Measurements from ENCODE around the gene CTTNBP2NL. TPM values are rescaled to one million over a fixed set of nuclear protein-coding genes. Genes with fewer than 3 reads are reported as not detected.
A peak's percentile ranks its signal among the peaks of the same experiment; 100 is the strongest.
"Not testable (repeated sequence)": the region's sequence is repeated elsewhere in the genome, so short reads cannot be mapped to it uniquely, and the experiment has no call there.

The CTTNBP2NL gene
- total RNA-seq, 1 donor, result 1.9 TPM

DNA sequence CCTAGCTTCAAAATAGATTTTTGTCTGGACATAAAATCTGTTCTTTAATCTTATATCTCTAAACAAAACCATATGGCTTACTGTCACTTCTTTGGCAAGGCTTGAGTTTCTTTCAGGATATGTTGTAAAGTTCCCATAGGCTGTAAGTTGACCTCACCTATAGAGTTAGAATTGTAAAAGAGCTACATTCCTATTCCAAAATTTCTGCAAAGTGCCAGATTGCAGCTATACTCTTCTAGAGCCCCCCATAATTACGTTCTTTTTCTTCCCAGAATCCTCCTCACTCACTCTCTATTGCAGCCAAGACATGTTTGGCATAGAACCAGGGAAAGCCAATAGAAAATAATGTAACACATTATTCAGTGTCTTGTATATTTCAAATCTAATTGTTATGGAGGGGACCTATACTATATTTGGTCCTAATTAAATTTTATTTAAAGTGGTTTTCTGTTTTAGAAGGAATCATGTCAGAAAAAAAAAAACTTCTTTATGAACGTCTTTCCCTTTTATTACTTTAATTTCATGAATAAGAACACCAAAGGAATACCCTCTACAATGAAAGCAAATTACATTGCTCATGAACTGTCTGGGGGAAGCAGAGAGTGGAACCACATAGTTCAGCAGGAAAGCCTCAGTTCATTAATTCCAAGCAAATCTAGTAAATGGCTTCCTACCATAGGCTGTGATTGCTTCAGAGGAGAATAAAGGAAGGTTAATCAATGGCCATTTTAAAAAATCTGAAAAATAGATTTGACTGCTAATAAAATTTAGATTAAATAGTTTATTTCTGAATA lies 22.3 kb downstream of the CTTNBP2NL start:
- no peak for DNase-seq (ENCODE audit: low read depth in 2 of 3, low spot score in 2 of 3)

GRCh38 chr1:112423207-112423606 lies 27.2 kb downstream of the CTTNBP2NL start:
- DNase-seq (ENCODE audit: low read depth in 2 of 3, low spot score in 2 of 3), result no peak

GRCh38 chr1:112423666-112424065 lies 27.7 kb downstream of the CTTNBP2NL start:
- not testable (repeated sequence) for DNase-seq (ENCODE audit: low read depth in 2 of 3, low spot score in 2 of 3)

DNA sequence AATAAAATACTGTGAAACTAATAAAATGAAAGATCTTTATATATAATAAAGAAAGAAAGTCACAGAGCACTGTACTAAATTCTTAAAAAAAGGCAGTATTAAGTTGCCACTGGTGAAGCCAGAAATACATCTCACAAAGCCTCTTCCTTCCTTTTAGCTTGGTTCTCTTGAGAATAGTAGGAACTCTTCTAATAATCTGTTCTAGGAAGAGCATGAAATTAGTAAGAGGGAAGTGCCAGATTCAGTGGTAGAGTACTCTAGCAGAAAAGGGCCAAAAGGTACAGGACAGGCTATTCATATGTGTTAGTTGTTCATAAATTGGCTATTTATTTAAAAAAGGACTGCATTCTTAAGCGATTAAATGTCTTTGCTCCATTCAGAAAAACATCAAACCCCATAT lies 33.7 kb downstream of the CTTNBP2NL start:
- DNase-seq (ENCODE audit: low read depth in 2 of 3, low spot score in 2 of 3), result no peak

GRCh38 chr1:112431038-112431437 lies 35.0 kb downstream of the CTTNBP2NL start:
- DNase-seq (ENCODE audit: low read depth in 2 of 3, low spot score in 2 of 3), result peak in 1 of 3 donors; percentile 25

- DNase-seq (ENCODE audit: low read depth in 2 of 3, low spot score in 2 of 3), result no peak
Measured at GRCh38 chr1:112435448-112435847, 39.4 kb downstream of the CTTNBP2NL start.

- DNase-seq (ENCODE audit: low read depth in 2 of 3, low spot score in 2 of 3), result no peak
Measured at GRCh38 chr1:112436384-112437156, 40.6 kb downstream of the CTTNBP2NL start.

GRCh38 chr1:112438156-112438555 lies 42.1 kb downstream of the CTTNBP2NL start:
- not testable (repeated sequence) for DNase-seq (ENCODE audit: low read depth in 2 of 3, low spot score in 2 of 3)

DNA sequence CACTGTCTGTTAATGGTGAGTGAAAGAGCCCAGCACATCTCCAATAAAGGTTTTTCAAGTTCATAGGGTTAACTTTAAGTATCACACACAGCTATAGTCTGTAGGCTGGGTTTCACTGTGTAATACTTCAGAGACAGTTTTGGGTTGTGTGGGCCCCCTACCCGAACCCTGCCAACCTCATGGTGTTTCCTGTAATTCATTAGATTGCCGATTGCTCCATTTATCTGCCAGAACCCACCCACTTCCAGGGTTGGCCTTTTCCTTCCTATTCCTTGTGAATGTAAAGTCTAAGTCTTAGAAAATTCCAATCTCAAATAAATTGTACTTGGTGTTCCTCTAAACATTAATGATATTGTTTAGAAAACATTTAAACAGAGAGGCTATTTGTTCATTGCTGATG lies 43.6 kb downstream of the CTTNBP2NL start:
- no peak for DNase-seq (ENCODE audit: low read depth in 2 of 3, low spot score in 2 of 3)

GRCh38 chr1:112440574-112440973 lies 44.6 kb downstream of the CTTNBP2NL start:
- DNase-seq (ENCODE audit: low read depth in 2 of 3, low spot score in 2 of 3), result no peak

GRCh38 chr1:112444269-112444668 lies 48.3 kb downstream of the CTTNBP2NL start:
- DNase-seq (ENCODE audit: low read depth in 2 of 3, low spot score in 2 of 3), result no peak

GRCh38 chr1:112445596-112445995 lies 49.6 kb downstream of the CTTNBP2NL start:
- DNase-seq (ENCODE audit: low read depth in 2 of 3, low spot score in 2 of 3), result no peak

- no peak for DNase-seq (ENCODE audit: low read depth in 2 of 3, low spot score in 2 of 3)
Measured at GRCh38 chr1:112446411-112446810, 50.4 kb downstream of the CTTNBP2NL start.

DNA sequence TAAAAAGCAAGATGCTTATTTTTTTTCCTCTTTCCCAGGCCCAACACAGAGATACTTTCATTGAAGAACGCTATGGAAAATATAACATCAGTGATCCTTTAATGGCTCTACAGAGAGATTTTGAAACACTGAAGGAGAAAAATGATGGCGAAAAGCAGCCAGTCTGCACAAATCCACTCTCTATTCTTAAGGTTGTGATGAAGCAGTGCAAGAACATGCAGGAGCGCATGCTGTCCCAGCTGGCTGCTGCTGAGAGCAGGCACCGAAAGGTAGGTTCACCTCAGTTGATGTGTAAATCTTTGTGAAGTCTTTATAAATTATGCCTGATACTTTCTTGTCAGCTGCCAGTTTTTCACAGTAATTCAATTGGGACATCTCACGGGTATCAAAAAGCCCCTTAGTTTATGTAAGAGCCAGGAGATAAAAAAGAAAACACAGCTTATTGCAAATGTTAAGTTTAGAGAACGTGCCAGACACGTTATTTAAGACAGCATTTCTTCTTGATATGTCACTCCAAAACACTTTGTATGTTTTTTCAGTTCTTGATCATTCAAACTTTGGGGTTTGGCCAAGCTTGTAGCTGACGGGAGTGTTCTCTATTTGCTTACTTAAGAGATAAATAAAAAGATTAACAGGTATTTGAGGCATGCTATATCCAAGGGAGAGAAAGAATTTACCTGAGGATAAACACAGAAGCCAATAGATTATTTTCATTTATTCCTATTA lies 53.1 kb downstream of the CTTNBP2NL start:
- DNase-seq (ENCODE audit: low read depth in 2 of 3, low spot score in 2 of 3), result no peak

GRCh38 chr1:112449630-112449983 lies 53.6 kb downstream of the CTTNBP2NL start:
- DNase-seq (ENCODE audit: low read depth in 2 of 3, low spot score in 2 of 3), result no peak

DNA sequence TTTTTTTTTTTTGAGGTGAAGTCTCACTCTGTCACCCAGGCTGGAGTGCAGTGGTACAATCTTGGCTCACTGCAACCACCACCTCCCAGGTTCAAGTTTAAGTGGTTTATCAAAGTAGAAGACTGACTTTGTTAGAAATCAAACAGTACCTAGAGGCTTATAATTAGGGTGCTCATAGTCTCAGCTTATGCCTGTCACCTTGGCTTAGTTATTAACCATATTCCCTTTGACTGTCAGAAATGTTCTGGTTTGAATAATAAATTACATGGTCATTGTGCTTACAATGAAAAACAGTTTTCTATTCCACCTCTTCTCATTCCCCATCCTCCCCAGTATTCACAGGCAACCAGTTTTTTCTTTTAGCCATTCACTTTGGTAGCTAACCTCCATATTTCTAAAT lies 54.8 kb downstream of the CTTNBP2NL start:
- no peak for DNase-seq (ENCODE audit: low read depth in 2 of 3, low spot score in 2 of 3)

GRCh38 chr1:112451301-112451700 lies 55.3 kb downstream of the CTTNBP2NL start:
- DNase-seq (ENCODE audit: low read depth in 2 of 3, low spot score in 2 of 3), result not testable (repeated sequence)

GRCh38 chr1:112453876-112454275 lies 57.9 kb downstream of the CTTNBP2NL start:
- no peak for DNase-seq (ENCODE audit: low read depth in 2 of 3, low spot score in 2 of 3)

DNA sequence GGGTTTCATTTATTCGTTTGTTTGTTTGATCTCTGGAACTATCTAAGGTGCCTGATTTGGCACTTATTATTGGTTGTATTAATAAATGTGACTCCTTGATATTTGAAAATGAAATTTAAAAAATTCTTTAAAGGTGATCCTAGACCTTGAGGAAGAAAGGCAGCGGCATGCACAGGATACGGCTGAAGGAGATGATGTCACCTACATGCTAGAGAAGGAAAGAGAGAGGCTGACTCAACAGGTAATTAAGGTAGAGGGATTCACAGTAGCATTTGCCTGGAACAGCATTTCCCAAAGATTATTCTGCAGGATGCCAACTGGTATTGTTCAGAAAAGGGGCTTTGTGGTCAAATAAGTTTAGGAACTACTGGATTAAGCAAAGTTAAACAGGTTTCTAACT lies 58.3 kb downstream of the CTTNBP2NL start:
- DNase-seq (ENCODE audit: low read depth in 2 of 3, low spot score in 2 of 3), result no peak

DNA sequence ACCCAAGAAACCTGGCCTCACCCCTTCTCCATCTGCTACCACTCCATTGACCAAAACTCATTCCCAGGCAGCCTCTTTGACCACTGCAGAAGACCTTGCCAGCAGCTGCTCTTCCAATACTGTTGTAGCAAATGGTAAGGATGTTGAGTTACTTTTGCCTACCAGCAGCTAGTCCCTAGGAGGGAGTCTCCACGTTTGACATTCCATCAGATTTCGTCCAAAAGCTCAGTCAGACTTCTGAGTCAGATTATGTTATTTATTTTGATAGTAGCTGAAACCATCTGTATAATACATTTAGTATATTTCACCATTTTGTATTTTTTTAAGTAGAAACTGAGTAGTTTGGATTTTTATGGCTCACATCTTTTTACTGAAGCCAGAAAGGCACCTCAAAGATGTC lies 61.2 kb downstream of the CTTNBP2NL start:
- no peak for DNase-seq (ENCODE audit: low read depth in 2 of 3, low spot score in 2 of 3)

DNA sequence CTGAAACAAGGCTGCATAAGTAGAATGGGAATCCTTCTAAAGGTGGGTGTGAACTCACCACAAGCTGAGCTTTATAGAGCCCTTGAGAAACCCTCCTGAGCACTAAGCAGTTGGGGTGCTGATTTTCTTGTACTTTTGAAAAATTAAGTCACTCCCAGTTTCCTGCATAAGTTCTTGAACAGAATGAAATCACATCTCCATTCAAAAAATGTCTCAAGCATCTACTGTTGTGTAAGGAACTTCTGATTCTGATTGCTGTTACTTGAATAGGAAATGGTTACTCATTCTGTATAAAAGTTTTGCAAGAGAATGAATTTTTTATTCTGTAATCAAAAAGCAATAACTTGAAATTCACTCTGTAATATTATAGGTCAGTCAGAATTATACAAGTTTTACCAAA lies 61.9 kb downstream of the CTTNBP2NL start:
- DNase-seq (ENCODE audit: low read depth in 2 of 3, low spot score in 2 of 3), result no peak
